ENCODE measurements around the gene CNR1. TPM values are rescaled to one million over a fixed set of nuclear protein-coding genes. Genes with fewer than 3 reads are reported as not detected.

The CNR1 gene
- total RNA-seq, 2 donors from 2014 or later, result 0.82 to 2.9 TPM

- no peaks in the 10 kb centered on the region for H3K27me3 ChIP-seq
- no peak for DNase-seq
- TF ChIP-seq CTCF (IDR thresholded peaks at IDR 0.05), result no peak
- no peak overlapping the region for H3K9ac ChIP-seq (ENCODE audit: low read depth in 2 of 2, low read length in 2 of 2)
- H3K9me3 ChIP-seq, result no peaks in the 10 kb centered on the region
- no peaks in the 10 kb centered on the region for H3K36me3 ChIP-seq
- no peak overlapping the region for H3K4me3 ChIP-seq
- no peak overlapping the region for H3K27ac ChIP-seq
- no peaks in the 10 kb centered on the region for H3K4me1 ChIP-seq
- intact Hi-C loops (cut with DNase I), result no loop called here
Observed at GRCh38 chr6:88116276-88116675, 49.9 kb downstream of the CNR1 start.

DNA sequence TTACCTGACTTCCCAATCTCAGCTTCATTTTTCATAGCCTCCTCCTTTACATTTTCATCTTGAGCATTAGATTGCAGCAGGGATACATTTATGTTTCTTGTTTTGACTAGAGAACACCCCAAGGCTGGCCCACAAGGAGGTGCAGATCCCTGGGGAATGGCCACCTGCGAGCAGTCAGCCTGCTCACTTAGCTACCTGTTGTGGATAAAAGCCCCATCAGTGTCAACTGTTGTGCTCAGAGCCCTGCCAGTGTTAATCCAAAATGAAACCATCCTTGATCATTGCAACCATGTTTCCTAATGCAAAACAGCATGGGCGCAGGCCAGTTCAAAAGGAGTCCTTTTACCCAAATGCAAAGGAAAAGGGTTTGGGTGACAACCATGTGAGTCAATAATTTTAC is 50.8 kb downstream of the CNR1 start:
- TF ChIP-seq CTCF (IDR thresholded peaks at IDR 0.05), result no peak
- Histone ChIP-seq H3K9ac (ENCODE audit: low read depth in 2 of 2, low read length in 2 of 2) (no peak overlapping the region), H3K27me3 (no peaks in the 10 kb centered on the region), H3K4me3 (no peak overlapping the region), H3K27ac (no peak overlapping the region), H3K36me3 (no peaks in the 10 kb centered on the region), H3K9me3 (no peaks in the 10 kb centered on the region), H3K4me1 (no peaks in the 10 kb centered on the region)
- DNase-seq, result no peak
- intact Hi-C loops (cut with DNase I), result no loop called here

- Histone ChIP-seq H3K9ac (ENCODE audit: low read depth in 2 of 2, low read length in 2 of 2) (no peak overlapping the region), H3K36me3 (no peaks in the 10 kb centered on the region), H3K9me3 (no peaks in the 10 kb centered on the region), H3K4me1 (no peaks in the 10 kb centered on the region), H3K27ac (no peak overlapping the region), H3K27me3 (no peaks in the 10 kb centered on the region), H3K4me3 (no peak overlapping the region)
- DNase-seq, result no peak
- intact Hi-C loops (cut with DNase I), result no loop called here
- TF ChIP-seq CTCF (IDR thresholded peaks at IDR 0.05), result no peak
Observed at GRCh38 chr6:88114838-88115237, 51.3 kb downstream of the CNR1 start.

DNA sequence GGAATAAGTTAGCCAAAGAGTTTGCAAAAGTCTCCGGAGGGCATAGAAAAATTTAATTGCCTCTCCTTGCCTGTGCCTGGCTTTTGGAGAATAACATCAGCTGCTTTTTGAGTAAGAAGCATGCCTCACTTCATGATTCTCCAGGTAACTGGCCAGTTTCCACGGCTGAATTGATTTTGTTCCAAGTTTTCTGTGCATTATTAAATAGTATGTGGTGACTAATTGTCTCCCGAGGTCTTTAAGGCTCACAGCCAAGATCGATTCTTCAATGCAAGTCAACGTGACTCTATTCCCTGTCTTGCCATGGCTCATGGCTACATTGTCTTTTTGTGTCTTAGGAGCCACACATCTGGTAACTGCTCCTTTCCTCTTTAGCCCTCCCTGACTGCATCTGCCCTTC is 54.2 kb downstream of the CNR1 start:
- Histone ChIP-seq H3K4me1 (no peaks in the 10 kb centered on the region), H3K27me3 (no peaks in the 10 kb centered on the region), H3K9me3 (no peaks in the 10 kb centered on the region), H3K9ac (ENCODE audit: low read depth in 2 of 2, low read length in 2 of 2) (no peak overlapping the region), H3K36me3 (no peaks in the 10 kb centered on the region), H3K27ac (no peak overlapping the region), H3K4me3 (no peak overlapping the region)
- DNase-seq, result no peak
- intact Hi-C loops (cut with DNase I), result no loop called here
- TF ChIP-seq CTCF (IDR thresholded peaks at IDR 0.05), result no peak

GRCh38 chr6:88107241-88107640 is 58.9 kb downstream of the CNR1 start:
- Histone ChIP-seq H3K9me3 (no peaks in the 10 kb centered on the region), H3K27me3 (no peaks in the 10 kb centered on the region), H3K9ac (ENCODE audit: low read depth in 2 of 2, low read length in 2 of 2) (no peak overlapping the region), H3K36me3 (no peaks in the 10 kb centered on the region), H3K27ac (no peak overlapping the region), H3K4me3 (no peak overlapping the region), H3K4me1 (no peaks in the 10 kb centered on the region)
- TF ChIP-seq CTCF (IDR thresholded peaks at IDR 0.05), result no peak
- DNase-seq, result no peak
- intact Hi-C loops (cut with DNase I), result no loop called here
